ENCODE data around the gene FAM162A. TPM values are rescaled to one million over a fixed set of nuclear protein-coding genes. Genes with fewer than 3 reads are reported as not detected.
"Not testable (repeated sequence)": the region's sequence is repeated elsewhere in the genome, so short reads cannot be mapped to it uniquely, and the experiment has no call there.

Gene FAM162A
- total RNA-seq, 4 donors from 2014 or later = 32.7 to 46.5 (median 43.7) TPM

DNA sequence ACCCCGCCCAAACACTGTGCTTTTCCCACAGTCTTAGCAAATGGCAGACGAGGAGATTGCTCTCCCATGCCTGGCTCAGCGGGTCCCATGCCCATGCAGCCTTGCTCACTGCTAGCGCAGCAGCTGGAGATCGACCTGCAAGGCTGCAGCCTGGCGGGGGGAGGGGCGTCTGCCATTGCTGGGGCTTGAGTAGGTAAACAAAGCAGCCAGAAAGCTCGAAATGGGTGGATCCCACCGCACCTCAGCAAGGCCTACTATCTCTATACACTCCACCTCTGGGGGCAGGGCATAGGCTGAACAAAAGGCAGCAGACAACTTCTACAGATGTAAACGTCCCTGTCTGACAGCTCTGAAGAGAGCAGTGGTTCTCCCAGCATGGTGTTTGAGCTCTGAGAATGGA lies 59.1 kb downstream of the FAM162A start:
- peaks cover 0 to 6% (median 0%) of the 10 kb centered on the region in 3 donors for H3K9me3 ChIP-seq
- H3K27me3 ChIP-seq = no peaks in the 10 kb centered on the region
- TF ChIP-seq, protein P1, sequence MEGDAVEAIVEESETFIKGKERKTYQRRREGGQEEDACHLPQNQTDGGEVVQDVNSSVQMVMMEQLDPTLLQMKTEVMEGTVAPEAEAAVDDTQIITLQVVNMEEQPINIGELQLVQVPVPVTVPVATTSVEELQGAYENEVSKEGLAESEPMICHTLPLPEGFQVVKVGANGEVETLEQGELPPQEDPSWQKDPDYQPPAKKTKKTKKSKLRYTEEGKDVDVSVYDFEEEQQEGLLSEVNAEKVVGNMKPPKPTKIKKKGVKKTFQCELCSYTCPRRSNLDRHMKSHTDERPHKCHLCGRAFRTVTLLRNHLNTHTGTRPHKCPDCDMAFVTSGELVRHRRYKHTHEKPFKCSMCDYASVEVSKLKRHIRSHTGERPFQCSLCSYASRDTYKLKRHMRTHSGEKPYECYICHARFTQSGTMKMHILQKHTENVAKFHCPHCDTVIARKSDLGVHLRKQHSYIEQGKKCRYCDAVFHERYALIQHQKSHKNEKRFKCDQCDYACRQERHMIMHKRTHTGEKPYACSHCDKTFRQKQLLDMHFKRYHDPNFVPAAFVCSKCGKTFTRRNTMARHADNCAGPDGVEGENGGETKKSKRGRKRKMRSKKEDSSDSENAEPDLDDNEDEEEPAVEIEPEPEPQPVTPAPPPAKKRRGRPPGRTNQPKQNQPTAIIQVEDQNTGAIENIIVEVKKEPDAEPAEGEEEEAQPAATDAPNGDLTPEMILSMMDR (IDR thresholded peaks at IDR 0.05) = no peak
- no peak for ATAC-seq
- H3K4me3 ChIP-seq = no peak overlapping the region
- no peak overlapping the region for H3K27ac ChIP-seq
- peaks cover 3 to 92% of the 10 kb centered on the region in 2 donors for H3K36me3 ChIP-seq
- no peaks in the 10 kb centered on the region for H3K4me1 ChIP-seq
- WGBS, 2 donors (ENCODE audit: low coverage in 1 of 2) = 33% methylated on average over 1 of the region's 10 CpGs; no CpG with 5 or more reads in 1 of the 2 donors

DNA sequence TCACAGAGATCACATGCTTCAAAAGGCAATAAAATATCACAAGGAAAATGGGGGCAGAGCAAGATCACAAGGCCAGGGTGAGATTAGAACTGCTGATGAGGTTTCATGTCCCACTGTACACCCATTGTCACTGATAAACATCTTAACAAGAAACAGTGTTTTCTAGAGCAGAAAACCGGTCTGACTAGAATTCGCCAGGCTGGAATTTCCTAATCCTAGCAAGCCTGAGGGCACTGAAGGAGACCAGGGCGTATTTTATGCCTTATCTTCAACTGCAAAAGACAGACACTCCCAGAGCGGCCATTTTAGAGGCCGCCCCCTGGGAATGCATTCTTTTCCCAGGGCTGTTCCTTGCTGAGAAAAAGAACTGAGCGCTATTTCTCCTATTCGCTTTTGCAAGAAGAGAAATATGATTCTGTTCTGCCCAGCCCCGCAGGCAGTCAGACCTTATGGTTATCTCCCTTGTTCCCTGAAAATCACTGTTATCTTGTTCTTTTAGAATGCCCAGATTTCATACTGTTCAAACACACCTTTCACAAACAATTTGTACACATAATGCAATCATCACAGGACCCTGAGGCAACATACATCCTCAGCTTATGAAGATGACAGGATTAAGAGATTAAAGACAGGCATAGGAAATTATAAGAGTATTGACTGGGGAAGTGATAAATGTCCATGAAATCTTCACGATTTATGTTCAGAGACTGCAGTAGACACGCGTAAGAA lies 59.9 kb downstream of the FAM162A start:
- WGBS, 2 donors (ENCODE audit: low coverage in 1 of 2) = 96% methylated on average over 5 to 10 of the region's 11 CpGs
- H3K9me3 ChIP-seq, H3K4me1 ChIP-seq, H3K4me3 ChIP-seq, H3K27ac ChIP-seq, ATAC-seq, H3K27me3 ChIP-seq: not testable (repeated sequence)
- H3K36me3 ChIP-seq = peaks cover 3 to 92% of the 10 kb centered on the region in 2 donors

DNA sequence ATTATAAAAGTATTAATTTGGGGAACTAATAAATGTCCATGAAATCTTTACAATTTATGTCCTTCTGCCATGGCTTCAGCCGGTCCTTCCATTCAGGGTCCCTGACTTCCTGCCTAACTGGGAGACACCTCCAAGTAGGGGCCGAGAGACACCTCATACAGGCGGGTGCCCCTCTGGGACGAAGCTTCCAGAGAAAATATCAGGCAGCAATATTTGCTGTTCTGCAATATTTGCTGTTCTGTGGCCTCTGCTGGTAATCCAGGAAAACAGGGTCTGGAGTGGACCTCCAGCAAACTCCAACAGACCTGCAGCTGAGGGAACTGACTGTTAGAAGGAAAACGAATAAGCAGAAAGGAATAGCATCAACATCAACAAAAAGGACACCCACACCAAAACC lies 60.5 kb downstream of the FAM162A start:
- H3K36me3 ChIP-seq = peaks cover under 1 to 92% of the 10 kb centered on the region in 2 donors
- H3K4me1 ChIP-seq, H3K27ac ChIP-seq, ATAC-seq, H3K4me3 ChIP-seq, H3K9me3 ChIP-seq, H3K27me3 ChIP-seq: not testable (repeated sequence)
- 92 to 100% methylated on average over 2 to 5 of the region's 5 CpGs for WGBS, 2 donors (ENCODE audit: low coverage in 1 of 2)

DNA sequence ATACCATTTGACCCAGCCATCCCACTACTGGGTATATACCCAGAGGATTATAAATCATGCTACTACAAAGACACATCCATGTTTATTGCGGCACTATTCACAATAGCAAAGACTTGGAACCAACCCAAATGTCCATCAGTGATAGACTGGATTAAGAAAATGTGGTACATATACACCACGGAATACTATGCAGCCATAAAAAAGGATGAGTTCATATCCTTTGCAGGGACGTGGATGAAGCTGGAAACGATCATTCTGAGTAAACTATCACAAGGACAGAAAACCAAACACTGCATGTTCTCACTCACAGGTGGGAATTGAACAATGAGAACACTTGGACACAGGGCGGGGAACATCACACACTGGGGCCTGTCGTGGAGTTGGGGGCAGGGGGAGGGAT lies 64.2 kb downstream of the FAM162A start:
- not testable (repeated sequence) for H3K9me3 ChIP-seq, H3K4me3 ChIP-seq, H3K27me3 ChIP-seq, ATAC-seq, H3K27ac ChIP-seq, H3K4me1 ChIP-seq
- WGBS, 2 donors (ENCODE audit: low coverage in 1 of 2) = 97 to 100% methylated on average over 4 to 5 of the region's 6 CpGs
- H3K36me3 ChIP-seq = peaks cover 0 to 92% of the 10 kb centered on the region in 2 donors

DNA sequence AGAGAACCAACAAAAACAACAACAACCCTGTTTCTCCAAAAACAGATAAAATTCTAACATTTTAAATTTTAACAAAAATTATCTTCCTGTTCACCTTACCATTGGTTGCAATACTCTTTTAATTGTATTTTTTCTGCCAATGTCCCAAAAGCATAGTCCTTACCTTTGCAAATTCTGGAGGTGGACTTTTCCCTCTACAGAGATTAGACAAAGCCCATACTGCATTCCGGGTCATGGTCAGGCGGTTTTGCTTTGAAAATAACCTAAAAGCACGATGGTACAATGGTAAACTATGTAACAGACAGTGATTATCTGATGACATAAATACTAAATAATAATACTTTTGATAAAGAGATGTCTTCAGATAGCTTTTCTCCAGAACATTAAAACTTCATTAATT lies 67.4 kb downstream of the FAM162A start:
- TF ChIP-seq POLR2AphosphoS5 (IDR thresholded peaks at IDR 0.05) = no peak
- TF ChIP-seq EP300 (IDR thresholded peaks at IDR 0.05) = no peak
- no peak for TF ChIP-seq POLR2A (IDR thresholded peaks at IDR 0.05)
- TF ChIP-seq, protein P1 (IDR thresholded peaks at IDR 0.05) = no peak
- Histone ChIP-seq H3K9me3 (no peaks in the 10 kb centered on the region), H3K27ac (no peak overlapping the region), H3K27me3 (no peaks in the 10 kb centered on the region), H3K4me3 (no peak overlapping the region), H3K36me3 (peaks cover 0 to 77% of the 10 kb centered on the region in 2 donors), H3K4me1 (no peaks in the 10 kb centered on the region)
- 73 to 80% methylated on average over 2 to 3 of the region's 3 CpGs for WGBS, 2 donors (ENCODE audit: low coverage in 1 of 2)
- ATAC-seq = no peak

DNA sequence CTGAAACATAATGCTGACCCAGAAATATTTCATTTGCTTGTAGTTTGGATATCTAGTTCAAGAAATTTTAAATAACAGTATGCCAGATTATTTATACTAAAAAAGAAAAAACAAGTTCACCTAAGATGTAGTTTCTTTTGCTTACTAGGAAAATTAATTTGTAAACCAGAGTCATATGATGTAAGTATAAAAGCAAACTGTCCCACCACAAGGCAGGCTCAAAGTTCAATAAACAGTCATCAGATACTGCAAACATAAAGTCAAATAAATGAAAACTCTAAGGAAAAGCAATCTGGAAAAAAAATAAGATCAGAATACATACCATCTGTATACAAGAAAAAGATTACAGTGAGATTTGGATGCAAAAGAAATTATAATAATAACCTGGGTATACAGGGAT lies 72.1 kb downstream of the FAM162A start:
- Histone ChIP-seq H3K36me3 (peaks cover 0 to 83% of the 10 kb centered on the region in 2 donors), H3K4me3 (no peak overlapping the region), H3K4me1 (no peaks in the 10 kb centered on the region), H3K27ac (no peak overlapping the region), H3K9me3 (no peaks in the 10 kb centered on the region), H3K27me3 (no peaks in the 10 kb centered on the region)
- ATAC-seq = no peak
- TF ChIP-seq EP300 (IDR thresholded peaks at IDR 0.05) = no peak
- TF ChIP-seq POLR2A (IDR thresholded peaks at IDR 0.05) = no peak
- TF ChIP-seq, protein P1 (IDR thresholded peaks at IDR 0.05) = no peak
- no peak for TF ChIP-seq POLR2AphosphoS5 (IDR thresholded peaks at IDR 0.05)

All from gastroesophageal sphincter (tissue), 4 donors.